GM18520 (cell line): ENCODE results near the gene GMDS.
"Not testable (repeated sequence)": the region's sequence is repeated elsewhere in the genome, so short reads cannot be mapped to it uniquely, and the experiment has no call there.

Experiments
- ATAC-seq: cut with Tn5 transposase; IDR thresholded peaks from one replicate; pipeline ENCODE4 v1.9.1; 2021; ENCODE audit not compliant: unreplicated experiment

The GMDS gene

GRCh38 chr6:1869308-1869707 is 376.1 kb downstream of the GMDS start:
- ATAC-seq = no peak

- ATAC-seq = peak; percentile 85
Measured at GRCh38 chr6:1868561-1869261, 376.7 kb downstream of the GMDS start.

GRCh38 chr6:1867197-1867596 is 378.2 kb downstream of the GMDS start:
- ATAC-seq = no peak

- no peak for ATAC-seq
Measured at GRCh38 chr6:1865585-1865984, 379.8 kb downstream of the GMDS start.

- no peak for ATAC-seq
Measured at GRCh38 chr6:1864496-1864895, 380.9 kb downstream of the GMDS start.

GRCh38 chr6:1862411-1862810 is 383.0 kb downstream of the GMDS start:
- ATAC-seq = no peak

GRCh38 chr6:1860756-1861348 is 384.6 kb downstream of the GMDS start:
- no peak for ATAC-seq

- no peak for ATAC-seq
Measured at GRCh38 chr6:1858859-1859258, 386.5 kb downstream of the GMDS start.

GRCh38 chr6:1858196-1858595 is 387.2 kb downstream of the GMDS start:
- ATAC-seq = no peak

- ATAC-seq = no peak
Measured at GRCh38 chr6:1856381-1856780, 389.0 kb downstream of the GMDS start.

- no peak for ATAC-seq
Measured at GRCh38 chr6:1855890-1856289, 389.5 kb downstream of the GMDS start.

- no peak for ATAC-seq
Measured at GRCh38 chr6:1854296-1854695, 391.1 kb downstream of the GMDS start.

- no peak for ATAC-seq
Measured at GRCh38 chr6:1853761-1854160, 391.6 kb downstream of the GMDS start.

GRCh38 chr6:1851681-1852456 is 393.5 kb downstream of the GMDS start:
- no peak for ATAC-seq

- no peak for ATAC-seq
Measured at GRCh38 chr6:1850840-1851157, 394.6 kb downstream of the GMDS start.

GRCh38 chr6:1850121-1850839 is 395.1 kb downstream of the GMDS start:
- no peak for ATAC-seq

- ATAC-seq = no peak
Measured at GRCh38 chr6:1849691-1850090, 395.7 kb downstream of the GMDS start.

- ATAC-seq = no peak
Measured at GRCh38 chr6:1848752-1849151, 396.7 kb downstream of the GMDS start.

GRCh38 chr6:1846611-1847010 is 398.8 kb downstream of the GMDS start:
- no peak for ATAC-seq

- not testable (repeated sequence) for ATAC-seq
Measured at GRCh38 chr6:1845543-1845942, 399.9 kb downstream of the GMDS start.

- no peak for ATAC-seq
Measured at GRCh38 chr6:1842334-1842733, 403.1 kb downstream of the GMDS start.

GRCh38 chr6:1841136-1841535 is 404.3 kb downstream of the GMDS start:
- ATAC-seq = no peak
